SK-N-DZ (cell line): ENCODE results near the gene LRRC3C.

Experiments used
- DNase-seq: peaks from one replicate; pipeline ENCODE4 v3.0.0-alpha.2; 2015; ENCODE audit warnings: low spot score

The LRRC3C gene

DNA sequence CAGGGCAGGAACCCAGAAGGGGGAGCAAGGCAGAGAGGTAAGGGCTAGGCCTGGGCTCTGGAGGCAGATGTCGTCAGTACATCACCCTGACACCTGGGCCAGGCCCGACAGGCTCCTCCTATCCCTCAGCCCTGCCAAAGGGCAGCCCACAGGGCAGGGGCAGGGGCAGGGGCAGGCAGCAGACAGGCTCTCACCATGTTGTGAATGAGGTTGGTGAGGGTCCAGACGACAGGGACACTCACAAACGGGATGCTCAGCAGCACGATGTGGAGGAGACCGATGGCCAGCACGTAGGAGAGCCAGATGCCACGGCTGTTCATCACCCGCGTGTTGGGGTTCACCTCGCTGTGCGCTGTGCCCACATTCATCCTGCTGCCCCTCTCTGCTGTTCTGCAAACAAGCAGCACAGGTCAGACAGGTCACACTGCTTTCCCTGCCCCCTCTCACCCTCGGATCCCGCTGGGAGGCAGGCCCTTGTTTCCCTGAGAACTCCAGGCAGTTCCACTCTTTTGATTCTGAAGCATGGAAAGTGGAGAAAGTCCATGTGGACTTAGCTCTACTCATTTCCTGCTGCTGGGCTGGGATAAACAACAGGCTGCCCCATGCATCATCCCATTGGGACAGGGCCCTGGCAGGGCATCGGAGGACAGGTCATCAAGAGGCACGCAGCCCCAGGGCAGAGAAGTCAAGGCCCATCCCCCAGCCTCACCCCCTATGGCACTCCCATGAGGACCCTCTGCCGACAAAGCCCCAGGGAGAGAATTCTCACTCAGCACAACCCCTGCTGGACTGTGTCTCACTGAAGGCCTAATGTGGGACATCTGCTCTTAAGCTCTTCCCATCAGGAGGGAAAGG is 3.5 kb upstream of the LRRC3C start:
- DNase-seq = no peak

DNA sequence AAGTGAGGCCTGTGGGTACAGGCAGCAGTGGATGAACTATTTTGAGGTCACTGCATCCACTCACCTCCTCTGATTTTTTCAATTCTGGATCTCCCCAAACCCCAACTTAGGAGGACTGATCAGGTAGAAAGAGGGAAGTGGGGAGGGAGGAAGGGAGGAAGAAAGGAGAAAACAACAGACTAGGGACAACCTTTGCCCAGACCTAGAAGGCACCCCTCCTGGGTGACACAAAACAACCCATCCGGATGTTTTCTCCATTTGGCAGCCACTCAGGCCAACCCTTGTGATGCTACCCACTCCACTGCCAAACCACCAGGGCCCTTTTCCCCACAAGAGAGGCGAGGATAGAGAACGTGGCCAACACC is 2.9 kb upstream of the LRRC3C start:
- DNase-seq = no peak

DNA sequence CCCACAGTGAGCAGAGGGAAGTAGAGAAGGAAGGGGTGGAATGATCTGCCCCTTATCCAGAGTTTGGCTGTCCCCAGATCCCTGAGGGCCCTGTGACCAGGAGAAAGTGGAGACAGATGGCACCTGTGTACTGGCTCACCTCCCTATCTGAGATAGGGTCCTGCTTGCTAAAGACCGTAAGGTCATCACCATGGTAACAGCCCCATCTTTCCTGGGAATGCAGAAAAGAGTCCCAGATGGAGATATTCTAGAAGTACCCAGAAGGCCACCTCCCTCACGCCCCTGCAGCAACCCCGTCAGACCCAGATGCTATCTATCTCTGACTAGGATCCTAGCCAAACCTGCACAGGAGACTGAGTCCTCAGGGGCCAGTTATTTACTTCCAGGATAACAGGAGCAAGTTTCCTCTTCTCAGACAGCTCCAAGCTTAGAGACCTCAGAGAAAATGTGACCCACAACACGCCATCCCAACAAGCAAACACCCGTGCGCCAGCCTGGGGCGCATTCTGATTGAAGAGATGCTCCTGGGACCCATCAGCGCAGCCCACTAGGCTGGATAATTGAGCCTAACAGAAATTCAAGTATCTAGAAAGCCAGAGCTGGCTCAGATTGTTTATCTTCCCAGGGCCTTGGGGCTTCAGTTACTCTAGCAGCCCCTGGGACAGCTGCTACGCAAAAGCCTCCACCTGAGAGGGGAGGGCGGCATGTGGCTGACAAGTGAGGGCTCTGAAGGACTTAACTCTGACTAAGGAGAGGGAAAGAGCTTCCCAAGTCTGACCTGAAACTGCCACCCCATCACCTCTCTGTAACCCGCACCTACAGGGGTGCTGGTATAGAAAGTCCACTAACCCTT is 2.0 kb upstream of the LRRC3C start:
- DNase-seq = no peak

DNA sequence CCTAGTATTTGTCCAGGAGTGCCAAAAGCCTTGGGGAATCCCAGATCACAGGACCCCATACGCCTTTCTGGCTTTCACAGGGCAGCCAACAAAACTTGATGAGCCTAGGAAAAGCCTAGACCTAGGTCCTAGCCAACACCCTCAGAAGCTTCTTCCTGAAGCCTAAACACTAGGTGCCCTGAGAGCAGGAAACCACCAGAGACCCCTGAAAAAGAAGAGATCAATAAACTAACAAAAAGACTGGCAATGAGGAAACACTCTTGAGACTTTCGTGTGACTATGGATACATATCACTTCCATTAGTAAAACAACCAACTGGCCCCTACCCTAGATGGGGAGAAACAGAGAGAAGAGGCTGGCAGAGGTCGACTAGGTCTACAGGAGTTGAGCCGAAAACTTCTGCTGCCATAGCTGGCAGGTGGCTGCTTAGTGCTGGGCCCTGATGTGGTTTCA is 1.4 kb upstream of the LRRC3C start:
- no peak for DNase-seq

DNA sequence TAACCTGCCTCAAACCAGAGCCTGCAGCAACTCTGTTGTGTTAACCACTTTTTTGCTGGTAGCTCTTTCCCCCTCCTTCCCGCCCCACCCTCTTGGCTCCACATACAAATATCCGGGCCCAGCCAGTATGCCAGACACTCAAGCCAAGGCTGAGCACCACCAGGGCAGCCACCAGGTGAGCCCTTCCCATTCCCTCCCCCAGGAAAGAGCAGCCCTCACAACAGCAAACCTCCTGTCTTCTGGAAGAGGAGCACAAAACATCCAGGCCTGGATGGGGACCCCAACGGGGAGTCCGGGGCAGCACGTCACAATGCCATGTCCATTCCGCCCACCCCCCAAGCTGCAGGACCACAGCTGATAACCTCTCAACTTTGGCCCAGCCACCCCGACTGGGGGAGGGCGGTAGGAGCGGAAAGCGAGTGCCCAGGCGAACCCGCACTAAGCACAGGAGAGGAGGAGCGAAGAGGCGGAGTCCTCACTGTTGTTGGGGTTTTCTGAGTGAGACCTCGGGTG is 888 bp upstream of the LRRC3C start:
- DNase-seq = no peak

DNA sequence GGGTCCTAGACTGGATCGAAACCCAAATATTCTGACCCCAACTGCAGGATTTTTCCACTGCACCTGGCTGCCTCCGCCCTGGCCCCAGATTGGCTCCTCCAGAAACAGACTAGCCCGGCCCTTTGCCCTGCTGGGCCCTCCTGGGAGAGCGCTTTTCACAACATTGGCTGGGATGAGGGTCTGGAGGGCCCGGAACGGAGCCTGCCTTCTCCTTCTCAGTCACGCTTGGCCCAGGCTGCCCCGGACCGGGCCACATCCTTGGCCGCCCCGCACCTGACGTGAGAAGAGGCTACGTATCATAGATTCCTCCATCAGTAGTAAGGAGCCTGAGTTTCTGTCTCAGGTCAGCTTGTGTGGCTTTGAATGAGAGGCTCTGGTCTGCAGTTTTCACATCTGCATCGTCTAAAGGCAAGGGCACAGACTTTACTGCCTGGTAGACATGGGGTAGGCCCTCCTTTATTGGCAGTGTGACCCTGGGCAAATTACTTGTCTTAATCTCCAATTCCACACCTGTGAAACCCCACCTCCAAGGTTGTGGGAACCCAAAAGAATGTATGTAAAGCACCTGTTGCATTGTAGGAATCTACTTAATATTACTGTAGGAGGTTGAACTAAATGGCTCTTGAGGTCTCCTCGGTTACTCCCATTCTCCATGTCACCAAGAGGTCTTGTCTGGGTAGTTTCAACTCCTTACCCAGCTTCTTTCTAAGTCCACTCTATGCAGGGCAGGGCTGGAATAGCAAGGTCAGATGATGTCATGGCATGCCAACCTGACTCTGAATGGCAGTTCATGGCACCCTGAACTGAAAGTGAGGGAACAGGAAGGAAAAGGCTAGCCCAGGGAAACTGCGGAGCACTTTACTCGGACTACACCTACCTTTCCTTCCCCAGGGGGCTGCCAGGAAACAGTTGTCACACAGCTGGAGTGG is 661 bp downstream of the LRRC3C start:
- DNase-seq = no peak

DNA sequence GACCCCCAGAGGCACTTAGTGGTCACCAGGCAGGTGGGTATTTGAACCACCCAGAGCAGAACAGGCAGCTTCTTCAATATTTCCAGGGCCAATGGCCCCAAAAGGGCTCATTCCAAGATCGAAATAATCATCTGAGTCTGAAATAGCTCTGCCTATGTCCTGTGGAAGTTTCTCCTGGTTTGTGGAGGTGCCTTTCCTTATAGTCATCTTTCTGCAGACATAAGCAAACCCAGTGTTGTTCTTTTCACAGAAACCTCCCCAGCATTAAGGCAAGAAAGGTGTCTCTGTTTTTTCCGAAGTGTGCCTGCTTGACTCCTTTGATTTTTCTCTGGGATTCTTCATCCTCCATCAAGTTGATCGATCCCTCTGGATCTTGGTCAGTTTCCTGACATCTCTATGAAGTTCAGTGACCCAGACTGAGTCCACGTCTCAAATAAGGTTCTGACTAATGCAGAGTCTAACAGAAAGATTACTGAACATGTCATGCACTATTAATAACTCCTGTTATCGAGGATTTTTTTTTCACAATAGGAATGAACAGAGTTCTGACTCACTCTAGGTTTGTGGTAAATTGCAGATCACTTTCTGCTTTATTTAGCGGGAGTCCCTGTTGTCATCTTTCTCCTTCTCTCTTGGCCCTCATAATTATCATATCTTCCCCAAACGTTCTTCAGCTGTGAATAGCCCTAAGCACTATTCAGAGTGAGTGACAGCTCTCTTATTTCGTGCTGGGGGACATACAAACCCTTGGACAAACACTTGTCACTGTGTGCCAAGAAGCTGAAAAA is 1.5 kb downstream of the LRRC3C start:
- no peak for DNase-seq

DNA sequence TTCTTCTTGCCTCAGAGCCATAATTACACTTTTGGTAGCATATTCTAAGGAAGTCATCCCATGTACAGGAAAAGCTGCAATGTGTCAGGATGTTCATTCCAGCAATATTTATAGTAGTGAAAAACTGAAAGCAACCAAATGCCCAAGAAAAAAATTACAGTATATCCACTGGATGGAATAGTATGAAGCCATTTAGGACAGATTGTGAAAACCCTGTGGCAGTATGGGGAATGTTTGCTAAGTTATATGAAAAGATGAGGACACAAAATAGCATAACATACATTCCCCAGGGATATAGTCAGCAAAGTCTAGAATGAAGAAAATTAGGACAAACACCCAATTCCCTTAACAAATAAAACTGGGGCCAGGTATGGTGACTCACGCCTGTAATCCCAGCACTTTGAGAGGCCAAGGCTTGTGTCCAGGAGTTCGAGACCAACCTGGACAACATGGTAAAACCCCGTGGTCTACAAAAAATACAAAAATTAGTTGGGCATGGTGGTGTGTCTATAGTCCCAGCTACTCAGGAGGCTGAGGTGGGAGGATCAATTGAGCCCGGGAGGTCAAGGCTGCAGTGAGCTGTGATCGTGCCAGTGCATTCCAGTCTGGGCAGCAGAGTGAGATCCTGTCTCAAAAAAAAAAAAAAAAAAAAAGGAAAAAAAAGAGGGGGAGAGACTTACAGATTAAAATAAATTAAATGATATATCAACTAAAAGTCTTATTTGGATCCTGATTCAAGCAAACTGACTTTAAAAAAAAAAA is 2.3 kb downstream of the LRRC3C start:
- DNase-seq = no peak

DNA sequence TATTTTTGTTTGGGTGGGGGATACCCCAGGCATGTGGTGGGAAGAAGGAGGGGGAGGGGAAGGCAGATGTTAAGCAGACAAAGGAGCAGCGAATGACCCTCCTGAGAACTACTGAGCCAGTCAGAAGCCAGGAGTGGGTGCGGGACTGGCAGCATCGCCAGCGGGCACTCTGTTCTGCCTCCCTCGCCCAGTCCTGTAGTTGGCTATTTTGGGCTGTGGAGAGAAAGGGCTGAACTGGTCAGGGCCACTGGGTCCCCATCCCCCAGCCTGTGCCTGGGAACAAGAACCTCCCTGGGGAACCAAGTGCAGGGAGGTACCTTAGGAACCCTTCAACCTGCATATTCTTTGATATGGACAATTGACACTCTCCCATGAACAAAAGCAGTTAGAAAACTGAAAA is 6.4 kb downstream of the LRRC3C start:
- DNase-seq = no peak

DNA sequence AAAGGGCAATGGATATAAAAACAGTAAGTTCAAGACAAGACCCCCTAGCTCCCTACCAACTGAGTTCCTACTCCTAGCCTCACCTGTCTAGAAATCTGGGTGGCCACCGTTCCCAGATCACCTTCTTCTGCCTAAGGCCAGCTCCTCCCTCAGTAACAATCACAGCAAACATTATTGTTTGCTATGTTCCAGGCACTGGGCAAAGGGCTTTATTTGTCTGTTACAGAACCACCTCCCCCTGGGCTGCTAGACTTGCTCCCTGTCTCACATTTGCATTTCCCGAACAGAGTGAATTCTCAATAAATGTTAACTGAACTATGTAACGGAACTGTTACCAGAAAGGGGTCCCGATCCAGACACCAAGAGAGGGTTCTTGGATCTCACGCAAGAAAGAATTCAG is 6.8 kb downstream of the LRRC3C start:
- no peak for DNase-seq

DNA sequence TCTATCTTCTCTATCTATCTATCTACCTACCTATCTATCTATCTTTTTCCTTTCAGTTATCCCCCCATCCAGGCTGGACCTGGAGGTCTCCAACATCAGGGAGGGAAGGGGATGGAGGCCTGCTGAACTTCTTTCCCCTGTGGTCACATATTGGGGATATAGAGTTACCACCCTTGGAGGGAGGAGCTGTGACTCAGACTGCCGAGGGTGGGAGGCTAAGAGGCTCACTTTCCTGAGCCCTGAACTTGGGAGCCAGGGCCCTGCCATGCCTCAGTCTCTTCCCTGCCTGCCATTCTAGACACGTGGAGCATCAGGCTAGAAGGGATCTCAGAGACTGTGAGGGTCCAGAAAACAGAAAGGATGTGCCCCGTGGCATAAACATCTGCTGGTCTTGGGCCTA is 8.4 kb downstream of the LRRC3C start:
- no peak for DNase-seq

DNA sequence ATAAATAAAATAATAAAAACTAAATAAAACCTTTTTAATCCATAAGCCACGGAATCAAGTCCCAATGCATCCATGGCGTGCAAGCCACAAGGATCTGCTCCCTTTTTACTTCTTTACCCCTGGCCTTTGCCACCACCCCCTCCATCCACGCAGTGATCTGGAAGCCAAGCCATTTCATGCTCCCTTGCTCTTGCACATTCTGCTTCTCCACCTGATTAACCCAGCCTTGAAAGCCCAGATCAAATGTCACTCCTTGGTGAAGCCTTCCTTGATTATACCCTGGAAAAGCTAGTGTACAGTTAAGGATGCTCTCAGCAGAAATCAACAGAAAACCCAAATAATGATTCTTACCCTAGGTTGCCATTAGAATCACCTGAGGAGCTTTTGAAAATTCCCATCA is 9.9 kb downstream of the LRRC3C start:
- no peak for DNase-seq

DNA sequence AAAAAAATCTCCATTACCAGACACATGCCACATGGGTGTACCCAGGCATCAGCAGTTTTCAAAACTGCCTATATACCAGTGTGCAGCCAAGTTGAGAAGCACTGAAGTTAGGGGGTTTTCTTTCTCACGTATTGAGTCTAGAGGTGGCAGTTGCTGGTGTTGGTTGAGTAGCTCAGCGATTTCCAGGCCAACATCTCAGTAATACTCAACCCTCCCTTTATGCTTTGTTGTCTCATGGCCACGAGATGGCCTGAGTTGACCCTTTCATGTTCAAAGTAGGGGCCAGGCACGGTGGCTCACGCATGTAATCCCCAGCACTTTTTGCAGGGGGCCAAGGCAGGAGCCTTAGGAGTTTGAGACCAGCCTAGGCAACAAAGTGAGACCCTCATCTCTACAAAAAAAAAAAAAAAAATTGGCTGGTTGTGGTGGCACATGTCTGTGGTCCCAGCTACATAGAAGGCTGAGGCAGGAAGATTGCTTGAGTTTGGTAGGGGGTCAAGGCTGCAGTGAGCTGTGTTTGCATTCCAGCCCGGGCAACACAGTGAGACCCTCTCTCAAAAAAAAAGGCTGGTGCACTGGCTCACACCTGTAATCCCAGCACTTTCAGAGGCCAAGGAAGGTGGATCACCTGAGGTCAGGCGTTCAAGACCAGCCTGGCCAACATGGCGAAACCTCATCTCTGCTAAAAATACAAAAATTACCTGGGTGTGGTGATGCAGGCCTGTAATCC is 10.8 kb downstream of the LRRC3C start:
- DNase-seq = no peak

DNA sequence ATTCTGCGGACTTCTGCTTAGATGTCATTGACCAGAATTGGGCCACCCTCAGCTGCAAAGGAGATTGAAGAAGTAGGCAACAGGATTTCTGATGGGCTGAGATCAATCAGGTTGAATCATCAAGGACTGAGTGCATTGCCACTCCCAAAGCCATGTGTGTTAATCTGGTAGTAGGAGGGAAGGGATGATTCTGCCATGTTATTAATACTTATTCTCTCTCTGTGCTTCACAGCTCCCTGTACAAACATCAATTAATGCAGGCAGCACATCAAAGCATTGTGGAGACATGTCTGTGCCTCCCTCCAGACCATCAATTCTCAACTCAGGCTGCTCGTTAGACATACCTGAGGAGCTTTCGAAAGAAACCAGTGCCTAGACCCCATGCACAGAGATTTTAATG is 11.6 kb downstream of the LRRC3C start:
- DNase-seq = no peak

DNA sequence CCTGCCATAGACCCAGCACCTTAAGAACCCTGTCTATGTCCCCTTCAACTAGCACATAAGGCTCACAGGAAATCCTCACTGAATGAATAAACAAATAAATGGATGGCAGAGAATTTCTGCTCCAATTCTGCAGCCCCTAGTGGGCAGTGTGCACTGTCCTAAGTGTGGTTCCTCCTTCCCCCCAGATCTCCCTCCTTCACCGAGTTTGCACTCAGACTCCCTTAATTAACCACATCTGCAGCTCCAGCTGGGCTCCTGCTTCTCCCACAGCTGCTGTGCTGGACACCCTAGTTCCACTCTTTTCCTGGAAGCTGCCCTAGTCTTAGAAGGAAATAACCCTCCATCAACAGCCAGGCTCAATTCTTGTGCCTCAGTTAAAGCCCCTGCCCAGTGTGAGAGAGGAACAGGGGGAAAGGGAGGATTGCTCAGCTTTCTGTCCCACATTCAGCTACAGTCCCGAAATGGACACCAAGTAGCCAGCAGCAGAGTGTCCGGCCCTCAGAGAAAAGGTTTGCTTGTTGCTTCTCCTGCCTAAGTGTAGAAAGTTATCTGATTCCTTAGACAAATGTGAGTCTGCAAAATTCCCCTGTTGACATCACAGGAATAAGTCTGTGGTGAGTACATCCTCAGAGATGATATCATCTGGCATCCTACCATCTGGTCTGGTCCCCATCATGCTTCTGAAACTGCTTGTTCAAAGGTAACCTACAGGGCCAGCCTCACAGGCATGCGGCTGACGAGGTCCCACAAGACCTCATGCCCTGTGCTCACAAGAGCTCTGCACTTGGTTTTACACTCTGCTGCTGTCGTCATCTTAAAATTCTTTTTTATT is 12.3 kb downstream of the LRRC3C start:
- peak; percentile 73 for DNase-seq

DNA sequence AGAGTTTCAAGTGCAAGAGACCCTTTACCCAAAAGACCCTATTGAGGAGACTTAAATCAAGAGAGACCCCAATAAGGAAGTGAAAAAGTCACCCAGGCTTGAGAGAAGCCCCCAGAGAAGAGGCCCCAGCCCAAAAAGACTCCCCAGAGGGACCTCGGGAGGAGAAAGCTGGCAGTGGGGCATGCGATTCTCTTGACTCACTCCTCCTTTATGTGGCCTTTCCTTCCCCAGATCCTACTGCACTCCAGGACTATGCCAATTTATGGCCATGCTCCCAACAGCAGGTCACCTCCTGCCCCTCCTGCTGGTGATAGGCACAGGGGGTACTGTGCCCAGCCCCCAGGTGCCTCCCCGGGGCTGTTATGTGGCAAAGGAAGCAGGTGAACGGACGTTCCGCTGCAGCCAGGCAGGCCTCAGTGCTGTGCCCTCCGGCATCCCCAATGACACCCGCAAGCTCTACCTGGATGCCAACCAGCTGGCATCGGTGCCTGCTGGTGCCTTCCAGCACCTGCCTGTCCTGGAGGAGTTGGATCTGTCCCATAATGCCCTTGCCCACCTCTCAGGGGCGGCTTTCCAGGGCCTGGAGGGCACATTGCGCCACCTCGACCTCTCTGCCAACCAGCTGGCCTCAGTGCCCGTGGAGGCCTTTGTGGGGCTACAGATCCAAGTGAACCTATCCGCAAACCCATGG is 16.3 kb downstream of the LRRC3C start:
- no peak for DNase-seq

DNA sequence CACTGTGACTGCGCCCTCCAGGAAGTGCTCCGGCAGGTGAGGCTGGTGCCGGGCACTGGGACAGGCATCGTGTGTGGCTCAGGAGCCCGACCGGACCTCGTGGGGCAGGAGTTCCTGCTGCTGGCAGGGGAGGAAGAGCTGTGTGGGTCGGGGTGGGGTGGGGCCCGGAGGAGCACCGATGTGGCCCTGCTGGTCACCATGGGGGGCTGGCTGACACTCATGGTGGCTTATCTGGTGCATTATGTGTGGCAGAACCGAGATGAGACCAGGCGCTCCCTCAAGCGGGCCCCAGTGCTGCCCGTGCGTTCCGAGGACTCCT is 16.8 kb downstream of the LRRC3C start:
- DNase-seq = no peak
